Gastrocnemius medialis (tissue), 4 donors: ENCODE data around the gene MED22. TPM values are rescaled to one million over a fixed set of nuclear protein-coding genes. Genes with fewer than 3 reads are reported as not detected.

Experiments used
- ATAC-seq, 2 donors: fragments of 150-250 bp; one replicate each; pipeline ENCODE4 v1.9.1; 2016
- DNase-seq, 2 donors: peaks; one replicate each; pipeline ENCODE4 v3.0.0-alpha.2; 2019
- H3K27ac ChIP-seq, 4 donors: fragments of 200-600 bp; sonication (generic); 1 replicate in 1 of 4; 2 replicates in 3 of 4; pipeline ENCODE4 v1.5.1; 2016 to 2018; ENCODE audit warnings: mild to moderate bottlenecking in 2 of 4, moderate library complexity in 1 of 4
- H3K27me3 ChIP-seq, 3 donors: fragments of 200-600 bp; sonication (generic) in 2 of 3; 1 replicate in 1 of 3; 2 replicates in 2 of 3; pipeline versions ENCODE4 v1.5.1 to v1.6.0; 2016 to 2019; ENCODE audit warnings: mild to moderate bottlenecking in 1 of 3, moderate library complexity in 1 of 3
- H3K36me3 ChIP-seq, 2 donors: fragments of 200-600 bp; sonication (generic) in 1 of 2; one replicate each; pipeline ENCODE4 v1.5.1; 2017 to 2018
- H3K4me1 ChIP-seq, 2 donors: fragments of 200-600 bp; sonication (generic) in 1 of 2; one replicate each; pipeline ENCODE4 v1.5.1; 2016 to 2017; ENCODE audit warnings: mild to moderate bottlenecking in 2 of 2
- H3K4me3 ChIP-seq, 4 donors: fragments of 200-600 bp; sonication (generic) in 3 of 4; 1 replicate in 1 of 4; 2 replicates in 3 of 4; pipeline ENCODE4 v1.5.1; 2016 to 2019; ENCODE audit warnings: mild to moderate bottlenecking in 2 of 4
- H3K9me3 ChIP-seq, 3 donors: fragments of 200-600 bp; sonication (generic) in 2 of 3; 1 replicate in 1 of 3; 2 replicates in 2 of 3; pipeline ENCODE4 v1.5.1; 2016 to 2019
- POLR2A ChIP-seq, 2 donors: fragments of 450-650 bp; IDR thresholded peaks; one replicate each; pipeline ENCODE4 v1.6.1; 2017; ENCODE audit warnings: antibody characterized with exemption in 2 of 2, mild to moderate bottlenecking in 2 of 2, moderate library complexity in 2 of 2
- in situ Hi-C, 4 donors: fragments of 200-750 bp; cut with MboI; loops; one replicate each; pipeline versions ENCODE4 v1.15.0 to v1.8.0; 2017; ENCODE audit warnings: low sequenced_read_pairs in 4 of 4
- intact Hi-C: fragments of 100-400 bp; cut with DNase I; formaldehyde crosslinking; loops from one replicate; pipeline ENCODE4 v1.15.1; 2023; ENCODE audit warnings: low total_unique reads
- total RNA-seq, 4 donors: library from RNA; depleted of rRNA; stranded (reverse); fragments of >200 nt; gene quantifications; one replicate each; pipeline versions ENCODE4 v1.1.0 to v1.2.3, GENCODE V29; 2016
- TF ChIP-seq, protein P1 (sequence below), 5 experiments: fragments of 450-650 bp in 3 of 5; fragments of 200-600 bp in 2 of 5; sonication (generic) in 2 of 5; IDR thresholded peaks in 4 of 5; conservative IDR thresholded peaks in 1 of 5; 1 replicate in 4 of 5; 2 replicates in 1 of 5; pipeline ENCODE4 v1.5.1; 2016 to 2019; ENCODE audit warnings: antibody characterized with exemption in 5 of 5, mild to moderate bottlenecking in 3 of 5, moderate library complexity in 3 of 5

Gene MED22
- 10 to 100 TPM in 3 of 4 donors, 1 to 10 TPM in 1; 8.5 to 23.4 (median 13.0) TPM for total RNA-seq

DNA sequence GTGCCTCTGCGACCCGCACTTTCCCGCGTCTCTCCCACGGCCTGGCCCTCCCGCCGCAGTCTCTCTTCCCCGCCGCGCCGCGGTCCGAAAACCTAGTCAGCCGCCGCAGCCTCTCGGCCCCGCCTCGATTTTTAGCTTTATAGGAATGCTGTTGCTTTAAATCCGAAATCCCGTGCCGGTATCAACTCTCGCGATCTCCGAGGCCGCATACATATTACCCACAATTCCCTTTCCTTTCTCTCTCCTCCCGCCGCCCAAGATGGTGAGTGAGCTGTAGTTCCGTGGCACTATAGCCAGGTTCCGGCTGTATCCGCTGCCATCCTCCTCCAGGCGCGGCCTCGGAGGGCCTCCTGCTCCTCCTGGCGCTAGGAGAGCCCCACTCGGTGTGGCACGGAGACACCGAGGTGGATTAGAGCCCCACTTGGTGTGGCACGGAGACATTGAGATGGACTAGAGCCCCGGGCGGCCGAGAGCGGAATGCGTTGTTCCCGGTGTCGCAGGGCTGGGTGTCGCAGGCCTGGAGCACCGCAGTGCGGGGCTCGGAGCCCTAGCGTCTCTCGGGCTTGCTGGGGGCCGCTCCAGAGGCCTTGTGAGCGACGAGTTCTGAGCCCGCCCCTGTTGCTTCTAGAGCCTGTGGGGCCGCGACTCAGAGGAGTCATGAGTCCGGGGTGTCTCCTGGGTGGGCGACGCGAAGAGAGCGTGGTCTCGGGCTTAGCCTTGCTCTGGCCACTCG lies at the start of gene MED22, which contains the start of gene RPL7A:
Gene MED22 (minus strand): TSS at position 147 of the 733 bp plus-strand sequence. CDS start 1,469 bp downstream, outside the sequence.
Gene RPL7A (plus strand): TSS at position 234 of the 733 bp plus-strand sequence. CDS start 26 bp downstream, at position 260.
- H3K36me3 ChIP-seq, result peaks cover 0 to 66% of the 10 kb centered on the region in 2 donors
- peak; percentile 82 to 89 for TF ChIP-seq POLR2A (IDR thresholded peaks at IDR 0.05)
- TF ChIP-seq, protein P1, sequence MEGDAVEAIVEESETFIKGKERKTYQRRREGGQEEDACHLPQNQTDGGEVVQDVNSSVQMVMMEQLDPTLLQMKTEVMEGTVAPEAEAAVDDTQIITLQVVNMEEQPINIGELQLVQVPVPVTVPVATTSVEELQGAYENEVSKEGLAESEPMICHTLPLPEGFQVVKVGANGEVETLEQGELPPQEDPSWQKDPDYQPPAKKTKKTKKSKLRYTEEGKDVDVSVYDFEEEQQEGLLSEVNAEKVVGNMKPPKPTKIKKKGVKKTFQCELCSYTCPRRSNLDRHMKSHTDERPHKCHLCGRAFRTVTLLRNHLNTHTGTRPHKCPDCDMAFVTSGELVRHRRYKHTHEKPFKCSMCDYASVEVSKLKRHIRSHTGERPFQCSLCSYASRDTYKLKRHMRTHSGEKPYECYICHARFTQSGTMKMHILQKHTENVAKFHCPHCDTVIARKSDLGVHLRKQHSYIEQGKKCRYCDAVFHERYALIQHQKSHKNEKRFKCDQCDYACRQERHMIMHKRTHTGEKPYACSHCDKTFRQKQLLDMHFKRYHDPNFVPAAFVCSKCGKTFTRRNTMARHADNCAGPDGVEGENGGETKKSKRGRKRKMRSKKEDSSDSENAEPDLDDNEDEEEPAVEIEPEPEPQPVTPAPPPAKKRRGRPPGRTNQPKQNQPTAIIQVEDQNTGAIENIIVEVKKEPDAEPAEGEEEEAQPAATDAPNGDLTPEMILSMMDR (IDR thresholded peaks at IDR 0.05 in 4 of 5, conservative IDR thresholded peaks at IDR 0.05 in 1 of 5), result peak in 2 of 5 experiments; percentile 10 to 27
- peak; percentile 97 for ATAC-seq
- intact Hi-C loops, result loop anchor here (1.0 to 10.0 kb wide), 4 partner anchors 8 to 316 kb away; partner anchors contain the start of genes GTF3C5, SURF1, SURF2 and SURF6
- peaks cover 22 to 30% of the 10 kb centered on the region in 2 donors for H3K4me1 ChIP-seq
- H3K4me3 ChIP-seq, result peak within 1 kb of the TSS; percentile 91 to 99 (median 97)
- in situ Hi-C loops, result no loop called here
- peak; percentile 86 to 95 for DNase-seq
- H3K27me3 ChIP-seq, result no peaks in the 10 kb centered on the region
- H3K27ac ChIP-seq, result peak within 1 kb of the TSS; percentile 88 to 97 (median 90)
- H3K9me3 ChIP-seq, result no peaks in the 10 kb centered on the region

DNA sequence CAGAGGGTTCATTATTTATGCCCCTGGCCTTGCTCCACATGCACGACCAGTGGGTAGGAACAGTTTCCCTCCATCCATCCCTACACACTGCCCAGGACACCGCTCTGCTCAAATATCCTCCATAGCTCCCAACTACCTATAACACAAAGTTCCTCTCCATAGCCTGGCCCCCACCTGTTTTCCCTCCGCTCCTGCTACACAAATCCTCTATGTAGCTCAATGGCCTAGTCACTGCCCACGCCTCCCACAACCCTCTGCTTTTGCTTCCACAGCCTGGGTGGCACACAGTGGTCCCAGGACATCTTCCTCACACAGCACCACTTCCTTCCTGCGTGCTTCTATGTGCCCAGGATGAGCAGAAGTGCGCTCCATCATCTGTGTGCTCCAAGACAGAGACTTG lies 49.4 kb upstream of the MED22 start:
- Histone ChIP-seq H3K27me3 (peaks cover 7 to 21% (median 13%) of the 10 kb centered on the region in 3 donors), H3K27ac (no peak overlapping the region), H3K9me3 (no peaks in the 10 kb centered on the region), H3K4me3 (no peak overlapping the region), H3K36me3 (no peaks in the 10 kb centered on the region), H3K4me1 (no peaks in the 10 kb centered on the region)
- no peak for TF ChIP-seq POLR2A (IDR thresholded peaks at IDR 0.05)
- TF ChIP-seq, protein P1 (IDR thresholded peaks at IDR 0.05 in 4 of 5, conservative IDR thresholded peaks at IDR 0.05 in 1 of 5), result no peak
- intact Hi-C loops, result no loop called here
- DNase-seq (no peak), ATAC-seq (no peak)
- in situ Hi-C loops, result no loop called here

DNA sequence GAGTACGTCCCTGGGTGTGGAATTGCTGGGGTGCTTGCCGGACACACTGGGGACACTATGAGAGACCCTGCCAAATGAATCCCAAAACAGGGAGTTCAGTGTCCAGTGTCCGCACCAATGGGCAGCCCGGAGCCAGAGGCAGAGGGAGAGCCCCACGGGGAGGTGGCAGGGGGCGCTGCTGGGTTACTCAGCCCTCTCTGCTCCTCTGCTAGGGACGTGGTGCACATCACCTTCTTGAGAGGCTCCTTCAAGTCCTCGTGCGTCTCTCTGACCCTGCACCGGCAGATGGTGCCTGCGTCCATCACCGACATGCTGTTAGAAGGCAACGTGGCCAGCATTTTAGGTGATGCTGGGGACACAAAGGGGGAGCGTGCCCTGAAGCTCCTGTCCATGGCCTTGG lies 49.0 kb upstream of the MED22 start:
- no peaks in the 10 kb centered on the region for H3K36me3 ChIP-seq
- H3K27me3 ChIP-seq, result peaks cover 7 to 21% (median 13%) of the 10 kb centered on the region in 3 donors
- ATAC-seq (peak in 1 of 2 donors; percentile 26), DNase-seq (no peak)
- no peaks in the 10 kb centered on the region for H3K4me1 ChIP-seq
- no peak overlapping the region for H3K4me3 ChIP-seq
- H3K27ac ChIP-seq, result no peak overlapping the region
- no peaks in the 10 kb centered on the region for H3K9me3 ChIP-seq
- no peak for TF ChIP-seq POLR2A (IDR thresholded peaks at IDR 0.05)
- TF ChIP-seq, protein P1 (IDR thresholded peaks at IDR 0.05 in 4 of 5, conservative IDR thresholded peaks at IDR 0.05 in 1 of 5), result peak in 1 of 5 experiments; percentile 13
- intact Hi-C loops (no loop called here), in situ Hi-C loops (no loop called here)

DNA sequence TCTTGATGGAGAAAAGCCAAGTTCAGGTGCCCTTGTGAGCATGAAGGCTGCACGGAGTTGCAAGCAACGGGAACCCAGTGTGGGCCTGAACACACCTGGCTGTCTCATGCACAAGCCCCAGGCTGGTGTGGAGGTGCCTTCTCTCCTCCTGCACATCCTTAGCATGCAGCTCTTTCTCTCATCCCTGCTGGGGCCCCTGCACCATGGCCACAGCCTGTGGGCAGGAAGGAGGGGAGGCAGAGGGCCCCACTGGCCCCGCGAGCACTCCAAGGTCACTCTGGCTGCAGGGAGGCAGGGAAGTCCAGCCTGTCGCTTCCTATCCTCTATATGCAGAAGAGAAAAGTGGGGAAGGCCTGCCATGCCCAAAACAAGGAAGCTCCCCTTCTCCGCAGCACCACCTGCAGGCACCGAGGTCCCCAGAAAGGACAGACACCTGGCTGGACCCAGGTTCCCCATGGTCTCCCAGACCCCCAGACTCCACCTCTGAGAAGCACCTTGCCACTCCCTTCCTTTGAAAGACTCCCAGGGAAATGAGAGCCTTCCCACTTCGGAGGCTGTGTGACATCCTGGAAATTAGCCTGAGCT lies 46.8 kb upstream of the MED22 start:
- Histone ChIP-seq H3K27me3 (peaks cover 7 to 22% (median 21%) of the 10 kb centered on the region in 3 donors), H3K27ac (no peak overlapping the region), H3K36me3 (no peaks in the 10 kb centered on the region), H3K9me3 (no peaks in the 10 kb centered on the region), H3K4me1 (no peaks in the 10 kb centered on the region), H3K4me3 (no peak overlapping the region)
- ATAC-seq (no peak), DNase-seq (no peak)
- TF ChIP-seq, protein P1 (IDR thresholded peaks at IDR 0.05 in 4 of 5, conservative IDR thresholded peaks at IDR 0.05 in 1 of 5), result no peak
- TF ChIP-seq POLR2A (IDR thresholded peaks at IDR 0.05), result no peak
- in situ Hi-C loops (no loop called here), intact Hi-C loops (no loop called here)
